MCF 10A (cell line): ENCODE measurements around the gene TMEM117. TPM values are rescaled to one million over a fixed set of nuclear protein-coding genes. Genes with fewer than 3 reads are reported as not detected.

Experiments used
- BruUV-seq: library from RNA; stranded (reverse); fragments of 400-500 nt; replicated peaks from 2 replicates; lab custom pipeline; 2021; lab: Mats Ljungman, UMichigan
- CTCF ChIA-PET: fragments of 300-600 bp; sonication (Branson Sonifier 250); formaldehyde crosslinking; extraction: SDS; loops from one replicate; lab custom pipeline; 2021; ENCODE audit warnings: antibody characterized with exemption, inconsistent platforms; lab: Yijun Ruan, JAX
- POLR2A ChIA-PET: fragments of 300-600, 350-650 bp; sonication (Branson Sonifier 250); formaldehyde crosslinking; extraction: SDS; loops from one replicate; lab custom pipeline; 2020; ENCODE audit warnings: antibody characterized with exemption, inconsistent platforms; lab: Yijun Ruan, JAX
- DNase-seq: peaks from one replicate; pipeline ENCODE4 v3.0.0-alpha.2; 2018; ENCODE audit not compliant: unreplicated experiment
- H3K27ac Mint-ChIP-seq: one replicate; pipeline ENCODE4 v1.8.0; 2022; ENCODE audit warnings: mild to moderate bottlenecking, low read depth, mixed read lengths; ENCODE audit not compliant: unreplicated experiment
- H3K27me3 Mint-ChIP-seq: one replicate; pipeline ENCODE4 v1.8.0; 2022; ENCODE audit warnings: mixed read lengths; ENCODE audit not compliant: insufficient read depth, unreplicated experiment
- H3K36me3 Mint-ChIP-seq: one replicate; pipeline ENCODE4 v1.8.0; 2022; ENCODE audit warnings: mild to moderate bottlenecking, moderate library complexity, mixed read lengths; ENCODE audit not compliant: insufficient read depth, unreplicated experiment
- H3K4me1 Mint-ChIP-seq: one replicate; pipeline ENCODE4 v1.8.0; 2022; ENCODE audit warnings: mixed read lengths; ENCODE audit not compliant: insufficient read depth, unreplicated experiment
- H3K4me3 Mint-ChIP-seq: one replicate; pipeline ENCODE4 v1.8.0; 2022; ENCODE audit warnings: mild to moderate bottlenecking, moderate library complexity, mixed read lengths; ENCODE audit not compliant: unreplicated experiment
- H3K9me3 Mint-ChIP-seq: one replicate; pipeline ENCODE4 v1.8.0; 2022; ENCODE audit warnings: mixed read lengths; ENCODE audit not compliant: unreplicated experiment
- intact Hi-C: fragments of 100-400 bp; cut with micrococcal nuclease; formaldehyde crosslinking; loops from 2 replicates; pipeline ENCODE4 v1.14.1; 2022
- total RNA-seq: library from RNA; stranded (reverse); gene quantifications from 2 replicates; pipeline ENCODE4 v1.2.3, GENCODE V29; 2022
- TF ChIP-seq, protein P1 (sequence below): fragments of 200-600 bp; IDR thresholded peaks from one replicate; pipeline ENCODE4 v1.8.0; 2022; ENCODE audit warnings: antibody characterized with exemption, mild to moderate bottlenecking; ENCODE audit not compliant: unreplicated experiment

The TMEM117 gene
- total RNA-seq, 1 experiment from 2014 or later = 3.2 TPM

DNA sequence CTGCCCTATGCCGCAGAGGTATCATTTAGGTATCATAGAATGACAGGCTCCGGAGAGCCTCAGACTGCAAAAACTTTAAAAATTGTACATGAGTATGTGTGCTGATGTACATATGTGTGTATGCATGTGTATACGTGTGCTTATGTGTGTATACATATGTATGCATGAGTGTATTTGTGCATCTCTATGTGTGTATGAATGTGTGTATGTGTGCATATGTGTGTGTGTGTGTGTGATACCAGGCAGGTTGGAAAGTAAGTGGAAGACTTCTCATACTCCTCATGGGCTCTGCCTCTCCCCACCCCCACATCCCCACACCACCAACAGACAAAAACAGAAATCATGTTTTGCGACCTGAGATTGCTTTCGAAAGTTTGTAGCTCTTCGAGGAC lies 621 bp upstream of the TMEM117 start:
- peaks cover 15% of the 10 kb centered on the region for H3K4me1 Mint-ChIP-seq
- intact Hi-C loops = no loop called here
- no peaks in the 10 kb centered on the region for H3K27me3 Mint-ChIP-seq
- ChIA-PET CTCF (interaction anchor here (0.8 to 1.6 kb wide), 5 partner anchors 12 to 42 kb away, joined by 3 to 5 read pairs (median 4); no protein-coding TSS in a partner anchor), POLR2A (interaction anchor here (0.7 to 10.5 kb wide), 12 partner anchors 12 to 77 kb away, joined by 3 to 152 read pairs (median 5); partner anchors contain the start of gene TWF1)
- no peaks in the 10 kb centered on the region for H3K36me3 Mint-ChIP-seq
- DNase-seq = peak; percentile 7
- no peak overlapping the region for H3K27ac Mint-ChIP-seq
- TF ChIP-seq, protein P1, sequence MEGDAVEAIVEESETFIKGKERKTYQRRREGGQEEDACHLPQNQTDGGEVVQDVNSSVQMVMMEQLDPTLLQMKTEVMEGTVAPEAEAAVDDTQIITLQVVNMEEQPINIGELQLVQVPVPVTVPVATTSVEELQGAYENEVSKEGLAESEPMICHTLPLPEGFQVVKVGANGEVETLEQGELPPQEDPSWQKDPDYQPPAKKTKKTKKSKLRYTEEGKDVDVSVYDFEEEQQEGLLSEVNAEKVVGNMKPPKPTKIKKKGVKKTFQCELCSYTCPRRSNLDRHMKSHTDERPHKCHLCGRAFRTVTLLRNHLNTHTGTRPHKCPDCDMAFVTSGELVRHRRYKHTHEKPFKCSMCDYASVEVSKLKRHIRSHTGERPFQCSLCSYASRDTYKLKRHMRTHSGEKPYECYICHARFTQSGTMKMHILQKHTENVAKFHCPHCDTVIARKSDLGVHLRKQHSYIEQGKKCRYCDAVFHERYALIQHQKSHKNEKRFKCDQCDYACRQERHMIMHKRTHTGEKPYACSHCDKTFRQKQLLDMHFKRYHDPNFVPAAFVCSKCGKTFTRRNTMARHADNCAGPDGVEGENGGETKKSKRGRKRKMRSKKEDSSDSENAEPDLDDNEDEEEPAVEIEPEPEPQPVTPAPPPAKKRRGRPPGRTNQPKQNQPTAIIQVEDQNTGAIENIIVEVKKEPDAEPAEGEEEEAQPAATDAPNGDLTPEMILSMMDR = no peak
- H3K9me3 Mint-ChIP-seq = no peaks in the 10 kb centered on the region
- BruUV-seq = no TSS peak
- peak overlapping the region; percentile 59 for H3K4me3 Mint-ChIP-seq

DNA sequence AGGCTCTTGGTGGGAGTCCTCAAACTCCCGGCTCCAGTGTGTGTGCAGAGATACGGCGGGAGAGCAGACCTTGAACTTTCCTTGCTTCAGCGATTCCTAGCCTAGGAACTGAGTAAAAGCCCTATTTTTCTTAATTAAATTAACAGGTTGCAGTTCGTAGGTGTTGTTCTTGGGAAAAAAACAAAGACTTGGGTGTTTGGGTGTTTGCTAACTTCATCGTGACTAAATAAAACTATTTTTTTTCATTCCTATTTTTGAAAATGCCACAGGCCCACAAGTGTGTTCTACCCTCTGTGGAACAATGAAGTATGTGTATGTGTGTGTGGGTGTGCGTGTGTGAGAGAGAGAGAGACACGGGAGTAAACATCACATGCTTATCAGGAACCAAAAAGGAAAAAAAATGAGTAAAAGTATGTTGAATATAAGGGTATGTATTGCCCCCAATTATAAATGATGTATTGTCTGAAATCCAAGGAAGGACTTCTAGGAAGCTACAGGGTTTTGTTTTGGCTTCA lies 651 bp downstream of the TMEM117 start:
- H3K9me3 Mint-ChIP-seq = no peaks in the 10 kb centered on the region
- ChIA-PET POLR2A (interaction anchor here (0.6 to 10.5 kb wide), 12 partner anchors 11 to 79 kb away, joined by 3 to 152 read pairs (median 4); partner anchors contain the start of genes IRAK4, PUS7L and TWF1), CTCF (interaction anchor here (0.5 to 0.7 kb wide), 2 partner anchors 329 to 1464 kb away, joined by 3 to 4 read pairs; no protein-coding TSS in a partner anchor)
- peak overlapping the region; percentile 21 for H3K27ac Mint-ChIP-seq
- H3K4me1 Mint-ChIP-seq = peaks cover 15% of the 10 kb centered on the region
- TF ChIP-seq, protein P1 = no peak
- peak; percentile 23 for DNase-seq
- no peaks in the 10 kb centered on the region for H3K36me3 Mint-ChIP-seq
- no peaks in the 10 kb centered on the region for H3K27me3 Mint-ChIP-seq
- BruUV-seq = TSS peak; percentile 42
- intact Hi-C loops = loop anchor here (1.0 kb wide), 1 partner anchor 30 kb away; the partner anchor contains the start of gene TWF1
- H3K4me3 Mint-ChIP-seq = peak overlapping the region; percentile 59

DNA sequence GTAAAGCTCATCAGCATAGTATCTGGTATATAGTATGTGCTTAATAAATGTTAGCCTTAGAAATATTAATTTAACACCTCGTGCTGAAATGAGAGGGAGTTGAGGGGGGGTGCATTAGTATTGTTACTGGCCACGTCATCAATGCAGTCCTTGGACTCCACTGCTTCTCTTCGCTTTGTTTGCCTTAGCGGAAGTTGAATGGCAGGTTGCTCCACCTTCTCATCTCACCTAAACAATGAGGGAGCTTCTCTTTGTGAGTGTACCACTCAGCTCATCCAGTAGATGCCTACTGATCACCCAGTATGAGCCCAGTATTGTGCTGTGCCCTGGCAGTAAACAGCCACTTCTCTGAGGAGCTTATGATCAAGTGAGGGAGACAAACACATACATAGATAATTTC lies 4.5 kb downstream of the TMEM117 start:
- H3K36me3 Mint-ChIP-seq = no peaks in the 10 kb centered on the region
- H3K4me3 Mint-ChIP-seq = no peak overlapping the region
- peaks cover 8% of the 10 kb centered on the region for H3K4me1 Mint-ChIP-seq
- no peak overlapping the region for H3K27ac Mint-ChIP-seq
- DNase-seq = no peak
- no peaks in the 10 kb centered on the region for H3K9me3 Mint-ChIP-seq
- BruUV-seq = no TSS peak
- intact Hi-C loops = no loop called here
- TF ChIP-seq, protein P1 = no peak
- POLR2A ChIA-PET = interaction anchor here (10.5 kb wide), 1 partner anchor 32 kb away, joined by 152 read pairs; the partner anchor contains the start of gene TWF1
- CTCF ChIA-PET = interaction anchor here (0.6 to 1.5 kb wide), 4 partner anchors 9 to 81 kb away, joined by 3 to 5 read pairs (median 4); no protein-coding TSS in a partner anchor
- H3K27me3 Mint-ChIP-seq = no peaks in the 10 kb centered on the region

DNA sequence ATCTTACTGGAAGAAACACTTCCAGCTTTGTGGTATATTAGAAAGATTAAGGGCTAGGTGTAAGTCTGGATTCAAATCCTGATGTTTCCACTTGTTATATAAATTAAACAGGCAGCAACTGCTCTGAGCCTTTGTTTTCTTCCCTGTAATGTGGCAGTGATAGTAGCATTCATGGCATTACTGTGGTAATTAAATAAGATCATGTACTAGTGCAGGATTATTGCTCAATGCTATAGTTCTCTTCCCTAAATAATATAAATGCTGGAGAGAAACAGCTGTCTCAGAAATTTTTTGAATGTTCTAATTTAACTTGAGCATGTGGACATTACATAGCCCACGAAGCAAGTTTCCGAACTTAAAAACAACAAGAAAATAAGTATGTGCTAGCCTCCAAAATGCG lies 5.4 kb downstream of the TMEM117 start:
- no peaks in the 10 kb centered on the region for H3K9me3 Mint-ChIP-seq

More for the DNA sequence above, 5.4 kb downstream of the TMEM117 start:
- H3K36me3 Mint-ChIP-seq = no peaks in the 10 kb centered on the region
- no peak overlapping the region for H3K27ac Mint-ChIP-seq
- no peak for DNase-seq
- ChIA-PET CTCF (interaction anchor here (0.6 to 1.5 kb wide), 4 partner anchors 8 to 42 kb away, joined by 3 to 5 read pairs (median 4); partner anchors contain the start of gene TWF1), POLR2A (interaction anchor here (10.5 kb wide), 1 partner anchor 33 kb away, joined by 152 read pairs; the partner anchor contains the start of gene TWF1)
- H3K4me3 Mint-ChIP-seq = no peak overlapping the region
- intact Hi-C loops = no loop called here
- H3K27me3 Mint-ChIP-seq = no peaks in the 10 kb centered on the region
- TF ChIP-seq, protein P1 = no peak
- H3K4me1 Mint-ChIP-seq = peaks cover 9% of the 10 kb centered on the region
- BruUV-seq = no TSS peak
